GM12874 (cell line): Measurements from ENCODE around the gene MBD5.

Experiments used
- TF ChIP-seq, protein P1 (sequence below): IDR thresholded peaks from 2 replicates; pipeline ENCODE4 v1.5.1; 2011; ENCODE audit warnings: low read depth, mild to moderate bottlenecking, control low read depth, low read length, moderate library complexity; ENCODE audit not compliant: insufficient read depth

The MBD5 gene

DNA sequence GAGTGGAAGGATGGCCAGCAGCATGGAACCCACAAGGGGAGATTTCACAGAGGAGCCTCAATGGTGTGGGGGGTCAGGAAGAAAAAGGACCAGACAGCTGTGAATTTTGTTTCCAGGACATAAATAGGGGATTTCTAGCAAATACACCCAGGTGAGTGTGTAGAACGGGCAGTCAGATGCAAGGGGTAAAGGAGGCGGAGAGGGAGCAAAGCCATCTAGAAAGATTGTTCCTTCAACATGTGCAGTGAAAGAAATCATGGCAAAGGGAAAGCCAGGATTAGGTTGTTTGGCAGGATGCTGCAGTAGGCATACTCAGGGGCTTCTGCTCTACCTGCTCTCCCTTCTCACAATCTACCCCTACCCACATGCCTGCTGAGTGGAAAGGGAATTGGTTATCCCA lies 504.2 kb downstream of the MBD5 start:
- TF ChIP-seq, protein P1, sequence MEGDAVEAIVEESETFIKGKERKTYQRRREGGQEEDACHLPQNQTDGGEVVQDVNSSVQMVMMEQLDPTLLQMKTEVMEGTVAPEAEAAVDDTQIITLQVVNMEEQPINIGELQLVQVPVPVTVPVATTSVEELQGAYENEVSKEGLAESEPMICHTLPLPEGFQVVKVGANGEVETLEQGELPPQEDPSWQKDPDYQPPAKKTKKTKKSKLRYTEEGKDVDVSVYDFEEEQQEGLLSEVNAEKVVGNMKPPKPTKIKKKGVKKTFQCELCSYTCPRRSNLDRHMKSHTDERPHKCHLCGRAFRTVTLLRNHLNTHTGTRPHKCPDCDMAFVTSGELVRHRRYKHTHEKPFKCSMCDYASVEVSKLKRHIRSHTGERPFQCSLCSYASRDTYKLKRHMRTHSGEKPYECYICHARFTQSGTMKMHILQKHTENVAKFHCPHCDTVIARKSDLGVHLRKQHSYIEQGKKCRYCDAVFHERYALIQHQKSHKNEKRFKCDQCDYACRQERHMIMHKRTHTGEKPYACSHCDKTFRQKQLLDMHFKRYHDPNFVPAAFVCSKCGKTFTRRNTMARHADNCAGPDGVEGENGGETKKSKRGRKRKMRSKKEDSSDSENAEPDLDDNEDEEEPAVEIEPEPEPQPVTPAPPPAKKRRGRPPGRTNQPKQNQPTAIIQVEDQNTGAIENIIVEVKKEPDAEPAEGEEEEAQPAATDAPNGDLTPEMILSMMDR = no peak

DNA sequence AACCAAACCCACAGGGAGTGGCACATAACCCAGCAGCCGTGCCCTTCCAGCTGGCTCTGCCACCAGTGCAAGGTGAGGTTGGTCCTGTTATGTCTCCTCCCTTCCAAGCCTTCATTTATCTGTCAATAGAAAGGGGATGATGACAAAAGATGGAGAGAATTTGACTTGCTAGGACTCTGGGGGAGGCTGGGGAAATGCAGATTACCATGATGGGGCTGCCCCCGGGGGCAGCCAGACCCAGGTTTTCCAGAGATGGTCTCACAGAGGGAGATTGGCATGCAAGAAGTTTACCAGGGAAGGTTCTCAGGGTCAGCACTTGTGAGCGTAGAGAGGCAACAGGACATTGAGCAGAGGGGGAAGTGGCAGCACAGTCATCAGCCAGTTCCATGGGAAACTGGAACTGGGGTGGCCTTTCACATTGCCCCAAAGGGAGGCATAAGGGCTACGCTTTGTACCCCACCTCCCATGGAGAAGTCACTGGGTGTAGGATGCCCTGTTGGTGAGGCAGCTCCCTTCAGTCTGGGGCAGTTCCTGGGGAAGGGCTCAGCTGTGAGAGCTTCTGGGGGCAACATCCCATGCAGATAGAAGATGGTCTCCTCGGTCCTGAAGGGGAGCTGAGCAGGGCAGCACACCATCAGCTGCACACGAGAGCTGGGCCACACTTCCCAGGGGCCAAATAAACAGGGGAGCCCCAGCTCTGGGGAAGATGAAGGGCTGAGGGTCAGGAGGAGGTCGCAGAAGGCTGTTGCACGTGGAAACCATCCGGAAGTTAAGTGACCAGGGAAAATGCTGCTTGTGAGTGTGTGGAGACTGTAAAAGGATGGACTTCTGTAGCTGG lies 505.8 kb downstream of the MBD5 start:
- TF ChIP-seq, protein P1 = no peak

DNA sequence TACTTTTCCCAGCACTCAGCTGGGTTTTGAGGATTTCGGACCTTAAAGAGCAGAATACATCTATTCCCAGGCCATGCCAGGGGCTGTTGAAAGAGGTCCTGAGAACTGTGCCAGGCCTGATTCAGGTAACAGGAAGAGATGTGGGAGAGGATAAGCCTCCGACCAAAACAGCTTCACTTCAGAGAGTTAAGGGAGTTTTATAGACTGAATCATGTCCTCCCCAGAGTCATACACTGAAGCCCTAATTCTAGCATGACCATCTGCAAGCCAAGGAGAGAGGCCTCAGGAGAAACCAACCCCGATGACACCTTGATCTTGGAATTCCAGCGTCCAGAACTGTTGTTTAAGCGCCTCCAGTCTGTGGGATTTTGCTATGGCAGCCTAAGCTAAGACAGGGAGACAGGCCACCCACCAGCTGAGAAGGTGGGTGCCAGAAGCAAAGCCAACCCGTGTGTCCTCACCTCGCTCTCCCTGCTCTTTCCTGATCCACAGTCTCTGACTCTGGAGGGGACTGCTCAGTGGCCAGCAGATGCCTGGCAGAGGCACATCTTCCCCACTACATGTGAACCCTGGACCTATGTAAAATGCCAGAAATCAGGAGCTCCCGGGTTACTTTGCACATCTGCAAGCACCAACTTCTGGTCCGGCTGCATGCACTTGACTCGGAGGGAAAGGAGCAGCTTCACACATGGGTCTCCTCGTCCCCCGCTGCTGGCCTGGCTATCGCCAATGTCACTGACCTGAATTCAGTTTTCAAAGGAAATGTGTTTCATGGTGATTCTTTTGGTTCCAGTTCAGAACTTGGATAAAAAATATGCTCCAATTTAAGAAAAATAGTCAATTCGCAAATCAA lies 506.8 kb downstream of the MBD5 start:
- TF ChIP-seq, protein P1 = no peak

DNA sequence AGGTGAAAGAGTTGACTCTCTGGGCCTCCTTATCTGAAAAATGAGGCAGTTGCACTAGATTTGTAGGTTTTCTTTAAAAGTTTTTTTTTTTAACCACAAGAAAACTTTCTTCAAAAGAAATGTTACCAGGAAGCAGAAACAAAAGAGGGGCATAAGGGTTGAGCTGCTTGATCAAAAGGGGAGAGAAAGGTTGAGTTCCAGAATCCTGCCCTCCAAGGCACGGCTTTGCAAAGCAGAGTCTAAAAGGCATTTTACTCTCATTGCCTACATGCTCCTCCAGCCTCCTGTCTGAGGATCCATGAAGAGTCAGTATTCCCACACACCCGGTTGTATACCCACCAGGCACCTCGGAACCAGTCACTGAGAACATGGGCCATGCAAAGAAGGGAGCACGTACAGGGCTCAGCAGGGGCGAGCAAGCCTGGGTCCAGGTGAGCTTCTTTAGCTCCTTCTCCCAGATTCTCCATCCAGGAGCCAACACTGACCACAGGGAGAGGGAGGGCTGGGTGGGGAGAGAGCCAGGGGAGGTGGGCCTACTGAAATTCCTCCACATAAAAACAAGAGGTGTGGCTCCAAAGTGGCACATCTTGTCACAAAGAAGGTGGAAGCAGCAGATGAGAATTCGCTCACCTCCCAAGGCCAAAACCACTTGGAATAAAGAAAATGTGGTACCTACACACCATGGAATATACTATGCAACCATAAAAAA lies 507.6 kb downstream of the MBD5 start:
- TF ChIP-seq, protein P1 = no peak

DNA sequence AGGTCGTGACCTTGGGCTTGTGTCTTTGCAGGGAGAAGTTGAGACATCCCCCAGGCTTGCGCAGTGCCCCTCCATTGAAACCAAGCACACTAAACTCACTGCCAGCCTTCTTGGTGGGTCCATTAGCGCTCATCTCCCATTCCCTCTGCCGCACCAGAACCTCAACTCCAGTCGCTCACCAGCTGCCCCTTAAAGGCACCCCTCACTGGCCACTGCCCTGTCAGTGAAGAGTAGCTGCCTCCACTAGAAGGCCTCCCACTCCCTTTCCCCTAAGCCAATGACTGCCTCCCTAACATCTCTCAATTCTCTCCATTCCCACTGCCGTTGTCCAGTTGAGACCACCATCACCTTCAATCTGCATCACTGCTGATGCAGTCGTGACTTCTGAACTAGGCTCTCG lies 508.9 kb downstream of the MBD5 start:
- TF ChIP-seq, protein P1 = no peak

DNA sequence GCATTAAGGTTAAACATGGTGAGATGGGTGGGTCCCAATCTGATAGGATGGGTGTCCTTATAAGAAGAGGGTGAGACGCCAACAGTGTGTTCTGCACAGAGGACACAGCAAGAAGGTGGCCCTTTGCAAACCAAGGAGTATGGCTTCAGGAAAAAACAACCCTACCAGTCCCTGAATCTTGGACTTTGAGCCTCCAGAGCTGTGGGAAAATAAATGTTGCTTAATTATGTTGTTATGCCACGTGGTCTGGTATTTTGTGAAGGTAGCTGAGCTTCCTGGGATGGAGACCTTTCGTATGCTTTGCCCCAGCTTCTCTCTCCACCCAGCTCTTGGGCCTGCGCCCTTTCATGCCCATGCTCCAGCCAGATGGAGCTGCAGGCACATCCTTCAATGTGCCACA lies 509.5 kb downstream of the MBD5 start:
- TF ChIP-seq, protein P1 = no peak

DNA sequence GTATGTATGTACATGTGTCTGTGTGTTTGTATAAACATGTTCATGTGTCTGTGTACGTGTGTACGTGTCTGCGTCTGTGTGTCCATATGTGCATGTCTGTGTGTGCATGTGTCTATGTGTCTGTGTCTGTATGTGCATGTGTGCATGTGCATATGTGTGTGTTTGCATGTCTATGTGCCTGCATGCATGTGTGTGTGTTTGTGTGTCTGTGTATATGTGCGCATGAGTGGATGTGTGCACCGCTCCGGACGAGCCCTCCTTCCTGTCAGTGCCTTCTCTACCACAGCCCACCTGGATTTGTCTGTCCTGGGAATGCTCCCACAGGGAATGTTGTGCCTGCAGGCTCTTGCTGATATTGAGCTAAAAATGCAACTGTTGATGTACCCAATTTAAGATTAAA lies 510.3 kb downstream of the MBD5 start:
- TF ChIP-seq, protein P1 = no peak
